ENCODE measurements around the gene INPP5F. TPM values are rescaled to one million over a fixed set of nuclear protein-coding genes. Genes with fewer than 3 reads are reported as not detected.

INPP5F gene
- total RNA-seq, 1 donor from 2014 or later, result 16.0 TPM

DNA sequence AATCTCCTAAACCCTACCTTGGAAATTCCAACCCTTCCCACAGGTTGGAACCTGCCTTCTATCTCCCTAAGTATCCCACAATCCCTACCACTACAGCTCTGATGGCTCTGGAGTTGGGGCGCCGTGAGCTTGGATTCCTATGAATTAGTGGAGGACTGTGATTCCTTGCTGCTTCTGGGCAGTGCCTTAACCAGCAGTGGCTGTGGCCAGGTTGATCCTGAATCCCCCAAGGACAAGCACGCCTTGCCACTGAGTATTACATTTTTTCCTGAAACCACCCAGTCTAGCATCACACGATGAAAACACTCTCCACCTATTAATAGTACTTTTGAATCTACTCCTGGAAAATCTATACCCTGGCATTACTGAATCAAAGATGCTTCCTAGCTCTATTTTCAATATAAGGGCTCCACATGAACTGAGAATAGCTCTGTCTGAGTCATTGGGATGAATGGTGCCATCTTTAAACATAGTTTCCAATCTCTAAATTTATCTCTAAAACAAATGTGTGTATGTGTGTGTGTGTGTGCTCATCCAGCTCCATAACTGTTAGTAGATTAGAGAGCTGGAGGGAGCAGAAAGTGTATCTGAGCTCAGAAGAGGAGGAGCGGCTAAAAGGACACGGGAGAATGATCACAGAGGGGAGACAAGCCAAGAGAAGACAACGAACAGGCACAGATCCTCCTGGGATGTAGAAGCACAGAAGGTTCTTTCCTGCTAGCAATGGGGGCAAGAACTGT, 11.9 kb upstream of the INPP5F start:
- DNase-seq (no peak), ATAC-seq (no peak)
- Histone ChIP-seq H3K36me3 (no peaks in the 10 kb centered on the region), H3K27me3 (ENCODE audit: low read depth) (no peaks in the 10 kb centered on the region), H3K9me3 (no peaks in the 10 kb centered on the region), H3K27ac (no peak overlapping the region), H3K4me1 (no peaks in the 10 kb centered on the region), H3K4me3 (no peak overlapping the region)
- TF ChIP-seq, protein P1, sequence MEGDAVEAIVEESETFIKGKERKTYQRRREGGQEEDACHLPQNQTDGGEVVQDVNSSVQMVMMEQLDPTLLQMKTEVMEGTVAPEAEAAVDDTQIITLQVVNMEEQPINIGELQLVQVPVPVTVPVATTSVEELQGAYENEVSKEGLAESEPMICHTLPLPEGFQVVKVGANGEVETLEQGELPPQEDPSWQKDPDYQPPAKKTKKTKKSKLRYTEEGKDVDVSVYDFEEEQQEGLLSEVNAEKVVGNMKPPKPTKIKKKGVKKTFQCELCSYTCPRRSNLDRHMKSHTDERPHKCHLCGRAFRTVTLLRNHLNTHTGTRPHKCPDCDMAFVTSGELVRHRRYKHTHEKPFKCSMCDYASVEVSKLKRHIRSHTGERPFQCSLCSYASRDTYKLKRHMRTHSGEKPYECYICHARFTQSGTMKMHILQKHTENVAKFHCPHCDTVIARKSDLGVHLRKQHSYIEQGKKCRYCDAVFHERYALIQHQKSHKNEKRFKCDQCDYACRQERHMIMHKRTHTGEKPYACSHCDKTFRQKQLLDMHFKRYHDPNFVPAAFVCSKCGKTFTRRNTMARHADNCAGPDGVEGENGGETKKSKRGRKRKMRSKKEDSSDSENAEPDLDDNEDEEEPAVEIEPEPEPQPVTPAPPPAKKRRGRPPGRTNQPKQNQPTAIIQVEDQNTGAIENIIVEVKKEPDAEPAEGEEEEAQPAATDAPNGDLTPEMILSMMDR (IDR thresholded peaks at IDR 0.05), result no peak
- intact Hi-C loops (cut with DNase I), result no loop called here

DNA sequence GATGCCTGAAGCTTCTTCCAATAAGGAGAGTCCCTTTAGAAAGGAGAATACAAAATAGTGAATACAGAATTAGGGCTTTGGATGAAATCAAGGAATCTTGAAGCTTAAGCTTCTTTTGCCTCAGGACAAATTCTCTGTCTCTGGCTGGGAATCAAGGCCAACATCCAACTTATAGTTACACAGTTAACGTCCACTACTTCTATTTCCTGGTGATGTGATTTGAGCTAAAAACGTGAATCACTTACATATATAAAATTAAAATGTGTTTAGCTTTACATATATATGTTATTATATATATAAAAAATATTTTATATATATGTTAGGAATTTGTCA, 11.4 kb upstream of the INPP5F start:
- DNase-seq (no peak), ATAC-seq (no peak)
- intact Hi-C loops (cut with DNase I), result no loop called here
- no peak overlapping the region for H3K4me3 ChIP-seq
- TF ChIP-seq, protein P1 (IDR thresholded peaks at IDR 0.05), result no peak
- no peak overlapping the region for H3K27ac ChIP-seq
- no peaks in the 10 kb centered on the region for H3K9me3 ChIP-seq
- no peaks in the 10 kb centered on the region for H3K4me1 ChIP-seq
- H3K36me3 ChIP-seq, result no peaks in the 10 kb centered on the region
- H3K27me3 ChIP-seq (ENCODE audit: low read depth), result no peaks in the 10 kb centered on the region

DNA sequence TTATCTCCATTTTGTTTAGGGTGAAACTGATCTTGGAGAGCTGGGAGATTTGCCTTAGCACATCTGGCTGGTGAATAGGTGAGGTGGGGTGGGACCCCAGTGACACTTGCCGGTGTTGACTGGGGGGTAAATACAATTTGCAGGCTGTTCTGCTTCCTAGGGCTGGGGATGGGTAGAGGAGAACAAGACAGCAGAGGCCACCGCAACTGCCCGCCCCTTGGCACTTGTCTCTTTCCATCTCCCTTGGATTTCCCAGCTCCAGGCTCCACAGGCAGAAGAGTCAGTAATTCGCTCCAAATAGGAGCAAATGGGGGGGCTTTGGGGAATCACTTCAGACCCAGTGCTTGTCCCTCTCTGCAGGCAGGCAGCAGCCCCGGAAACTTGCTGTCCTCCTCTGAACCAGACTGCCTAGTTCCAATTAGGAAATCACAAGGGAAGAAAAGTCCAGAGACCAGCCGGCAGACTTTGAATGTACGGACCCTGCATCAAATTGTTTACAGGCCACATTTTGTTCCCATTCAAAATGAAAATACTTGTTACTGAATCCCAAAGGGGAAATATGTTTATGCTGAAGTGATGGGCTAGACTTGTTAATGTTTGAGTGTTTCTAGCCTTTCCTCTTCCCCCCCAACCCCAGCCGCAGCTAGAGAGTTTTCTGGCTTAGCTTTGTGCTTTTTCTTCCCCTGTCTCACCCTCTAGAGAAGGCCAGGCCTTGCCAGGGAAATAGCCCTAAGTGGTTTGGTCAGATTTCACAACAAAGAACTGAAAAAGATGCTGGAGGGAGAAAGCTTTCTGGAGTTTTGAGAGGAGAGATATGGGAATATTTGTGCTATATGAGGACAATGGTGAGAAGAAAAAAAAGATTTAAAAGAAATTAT, 10.0 kb upstream of the INPP5F start:
- H3K27me3 ChIP-seq (ENCODE audit: low read depth), result no peaks in the 10 kb centered on the region
- ATAC-seq (peak in 1 of 2 donors; percentile 23), DNase-seq (no peak)
- H3K4me1 ChIP-seq, result no peaks in the 10 kb centered on the region
- no peaks in the 10 kb centered on the region for H3K9me3 ChIP-seq
- H3K4me3 ChIP-seq, result no peak overlapping the region
- H3K27ac ChIP-seq, result no peak overlapping the region
- intact Hi-C loops (cut with DNase I), result no loop called here
- TF ChIP-seq, protein P1 (IDR thresholded peaks at IDR 0.05), result no peak
- no peaks in the 10 kb centered on the region for H3K36me3 ChIP-seq

DNA sequence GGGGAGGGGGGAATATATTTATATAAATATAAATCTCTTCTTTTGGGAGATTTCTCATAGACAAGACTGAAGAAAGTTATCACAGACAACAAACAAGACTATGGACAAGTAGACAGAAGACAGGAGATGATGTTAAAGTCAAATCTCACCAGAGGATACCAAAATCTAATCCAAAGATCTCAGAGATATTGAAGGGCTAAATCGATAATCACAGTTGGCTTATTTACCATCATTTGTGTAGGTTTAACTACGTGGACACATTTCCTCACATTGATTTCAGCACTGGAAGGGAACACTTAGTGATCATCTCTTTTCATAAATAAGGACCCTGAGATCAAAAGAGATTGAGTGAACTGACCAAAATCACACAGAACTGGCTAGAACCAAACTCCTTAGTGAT, 2.7 kb upstream of the INPP5F start:
- H3K27me3 ChIP-seq (ENCODE audit: low read depth), result no peaks in the 10 kb centered on the region
- ATAC-seq (no peak), DNase-seq (no peak)
- TF ChIP-seq, protein P1 (IDR thresholded peaks at IDR 0.05), result no peak
- no peaks in the 10 kb centered on the region for H3K36me3 ChIP-seq
- H3K4me3 ChIP-seq, result no peak overlapping the region
- no peaks in the 10 kb centered on the region for H3K9me3 ChIP-seq
- peaks cover 28% of the 10 kb centered on the region for H3K4me1 ChIP-seq
- no peak overlapping the region for H3K27ac ChIP-seq
- intact Hi-C loops (cut with DNase I), result no loop called here

DNA sequence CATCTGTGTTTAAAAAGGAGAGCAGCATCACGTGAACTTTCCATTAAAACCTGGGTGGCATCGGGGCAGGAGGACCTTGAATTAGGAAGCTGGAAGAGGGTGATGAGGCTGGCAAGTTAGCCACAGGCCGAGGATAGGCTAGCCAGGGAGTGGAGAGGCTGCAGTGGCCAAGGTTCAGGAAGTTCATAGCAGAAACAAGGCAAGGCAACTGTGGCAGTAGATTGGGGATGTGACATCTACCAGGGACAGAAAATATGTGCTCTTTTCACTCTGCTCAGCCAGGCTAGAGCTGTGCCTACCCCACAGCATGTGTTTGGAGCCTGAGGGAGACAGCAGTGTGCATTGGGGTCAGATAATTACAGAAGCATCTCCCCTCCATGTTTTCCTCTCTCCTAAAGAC, 2.2 kb upstream of the INPP5F start:
- DNase-seq, result no peak
- no peak overlapping the region for H3K4me3 ChIP-seq
- intact Hi-C loops (cut with DNase I), result no loop called here
- H3K36me3 ChIP-seq, result no peaks in the 10 kb centered on the region
- no peaks in the 10 kb centered on the region for H3K9me3 ChIP-seq
- TF ChIP-seq, protein P1 (IDR thresholded peaks at IDR 0.05), result no peak
- H3K27ac ChIP-seq, result no peak overlapping the region
- ATAC-seq, result no peak
- H3K4me1 ChIP-seq, result peaks cover 30% of the 10 kb centered on the region
- H3K27me3 ChIP-seq (ENCODE audit: low read depth), result no peaks in the 10 kb centered on the region
